Choroid plexus epithelial cell (primary cell): ENCODE results near the gene LGALS7B.

ENCODE experiments used
- DNase-seq: peaks from one replicate; pipeline ENCODE4 v3.0.0-alpha.2; 2010; ENCODE audit warnings: low read depth
- H3K4me3 ChIP-seq: 2 replicates; pipeline ENCODE4 v1.5.1; 2011; ENCODE audit warnings: low read depth, mild to moderate bottlenecking, control low read depth, low read length, moderate library complexity
- TF ChIP-seq, protein P1 (sequence below): conservative IDR thresholded peaks from 2 replicates; pipeline ENCODE4 v1.5.1; 2011; ENCODE audit warnings: low read depth, mild to moderate bottlenecking, control low read depth, inconsistent platforms, low read length, moderate library complexity

The LGALS7B gene

DNA sequence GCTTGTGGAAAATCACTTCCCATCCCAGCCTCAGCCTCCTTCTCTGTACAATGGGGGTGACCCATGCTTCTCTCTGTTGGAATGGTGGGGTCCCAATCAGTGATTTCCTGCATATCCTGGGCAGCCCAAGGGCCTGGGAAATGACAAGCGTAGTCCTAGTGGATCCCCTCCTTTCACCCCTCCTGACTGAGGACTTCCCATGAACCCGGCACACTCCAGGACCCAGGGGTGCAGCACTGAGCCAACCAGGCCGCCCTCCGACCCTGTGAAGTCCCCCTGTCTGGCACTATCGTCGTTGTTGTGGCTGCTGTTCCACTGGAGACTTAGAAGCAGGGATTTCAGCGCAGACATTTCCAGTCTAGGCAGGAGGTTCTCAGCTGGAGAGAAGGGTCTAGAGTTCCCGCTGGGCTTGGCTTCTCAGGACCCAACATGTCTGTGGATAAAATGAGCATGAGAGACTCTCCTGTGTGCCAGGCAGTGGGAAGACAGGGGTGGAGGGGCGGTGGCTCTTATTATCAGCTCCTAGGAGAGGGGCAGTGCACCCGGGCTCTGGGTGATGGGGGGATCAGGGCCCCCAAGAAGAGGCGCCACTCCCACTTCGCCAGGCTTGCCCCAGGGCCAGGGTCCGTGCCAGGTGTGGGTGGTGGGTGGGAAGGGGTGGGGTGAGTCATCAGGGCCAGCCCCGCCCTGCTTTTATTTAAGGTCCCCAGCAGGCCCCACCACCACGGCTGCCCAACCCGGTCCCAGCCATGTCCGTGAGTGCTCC is at the start of gene LGALS7B:
Gene LGALS7B (plus strand): TSS at position 723 of the 766 bp plus-strand sequence. CDS start 27 bp downstream, at position 750.
- TF ChIP-seq, protein P1, sequence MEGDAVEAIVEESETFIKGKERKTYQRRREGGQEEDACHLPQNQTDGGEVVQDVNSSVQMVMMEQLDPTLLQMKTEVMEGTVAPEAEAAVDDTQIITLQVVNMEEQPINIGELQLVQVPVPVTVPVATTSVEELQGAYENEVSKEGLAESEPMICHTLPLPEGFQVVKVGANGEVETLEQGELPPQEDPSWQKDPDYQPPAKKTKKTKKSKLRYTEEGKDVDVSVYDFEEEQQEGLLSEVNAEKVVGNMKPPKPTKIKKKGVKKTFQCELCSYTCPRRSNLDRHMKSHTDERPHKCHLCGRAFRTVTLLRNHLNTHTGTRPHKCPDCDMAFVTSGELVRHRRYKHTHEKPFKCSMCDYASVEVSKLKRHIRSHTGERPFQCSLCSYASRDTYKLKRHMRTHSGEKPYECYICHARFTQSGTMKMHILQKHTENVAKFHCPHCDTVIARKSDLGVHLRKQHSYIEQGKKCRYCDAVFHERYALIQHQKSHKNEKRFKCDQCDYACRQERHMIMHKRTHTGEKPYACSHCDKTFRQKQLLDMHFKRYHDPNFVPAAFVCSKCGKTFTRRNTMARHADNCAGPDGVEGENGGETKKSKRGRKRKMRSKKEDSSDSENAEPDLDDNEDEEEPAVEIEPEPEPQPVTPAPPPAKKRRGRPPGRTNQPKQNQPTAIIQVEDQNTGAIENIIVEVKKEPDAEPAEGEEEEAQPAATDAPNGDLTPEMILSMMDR: no peak
- no peak within 1 kb of the TSS for H3K4me3 ChIP-seq
- DNase-seq: no peak

DNA sequence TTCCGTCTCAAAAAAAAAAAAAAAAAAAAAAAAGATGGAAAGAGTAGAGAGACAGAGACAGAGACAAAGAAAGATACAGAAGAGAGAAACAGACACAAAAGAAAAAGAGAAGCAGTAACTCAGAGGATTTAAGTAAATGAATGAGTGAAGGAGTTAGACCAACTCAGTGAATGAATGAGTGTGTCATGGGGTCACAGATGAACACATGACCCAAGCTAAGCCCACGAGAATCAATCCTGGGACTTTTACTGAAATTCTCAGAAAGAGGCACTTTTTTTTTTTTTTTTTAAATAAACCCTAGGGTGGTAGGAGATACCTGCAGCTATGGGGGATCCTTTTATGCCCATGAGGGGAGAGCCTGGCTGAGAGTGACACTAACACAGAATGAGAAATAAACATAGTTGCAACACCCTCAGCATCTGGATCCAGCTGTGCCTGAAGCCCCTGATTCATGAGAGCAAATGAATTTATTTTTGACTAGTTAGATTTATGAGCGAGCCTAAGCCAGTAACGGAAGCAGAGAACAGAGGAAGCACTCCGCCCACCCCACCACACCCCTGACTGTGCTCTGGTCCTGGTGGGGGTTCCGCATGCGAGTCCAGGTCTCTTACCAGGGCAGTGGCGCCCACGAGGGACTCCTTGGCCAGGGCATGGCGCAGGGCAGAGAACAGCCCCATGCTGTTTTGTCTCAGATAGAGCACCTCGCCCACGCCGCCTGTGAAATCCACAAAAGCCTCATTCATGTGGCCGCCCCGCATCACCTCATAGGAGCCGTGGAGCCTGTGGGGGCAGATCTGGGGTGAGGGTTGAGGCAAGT is 49.4 kb upstream of the LGALS7B start:
- no peak for DNase-seq
- no peak overlapping the region for H3K4me3 ChIP-seq
- TF ChIP-seq, protein P1: no peak

DNA sequence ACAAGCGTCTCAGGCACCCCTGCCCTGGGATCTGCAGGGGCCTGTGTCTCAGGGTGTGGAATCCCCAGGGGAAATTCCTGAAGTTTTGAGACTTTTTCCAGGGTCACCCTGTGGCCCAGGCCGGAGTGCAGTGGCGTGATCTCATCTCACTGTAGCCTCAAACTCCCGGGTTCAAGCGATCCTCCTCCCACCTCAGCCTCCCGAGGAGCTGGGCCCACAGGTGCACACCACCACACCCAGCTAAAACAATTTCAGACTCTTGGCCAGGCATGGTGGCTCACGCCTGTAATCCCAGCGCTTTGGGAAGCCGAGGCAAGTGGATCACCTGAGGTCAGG is 48.8 kb upstream of the LGALS7B start:
- no peak overlapping the region for H3K4me3 ChIP-seq
- no peak for DNase-seq
- TF ChIP-seq, protein P1: no peak

DNA sequence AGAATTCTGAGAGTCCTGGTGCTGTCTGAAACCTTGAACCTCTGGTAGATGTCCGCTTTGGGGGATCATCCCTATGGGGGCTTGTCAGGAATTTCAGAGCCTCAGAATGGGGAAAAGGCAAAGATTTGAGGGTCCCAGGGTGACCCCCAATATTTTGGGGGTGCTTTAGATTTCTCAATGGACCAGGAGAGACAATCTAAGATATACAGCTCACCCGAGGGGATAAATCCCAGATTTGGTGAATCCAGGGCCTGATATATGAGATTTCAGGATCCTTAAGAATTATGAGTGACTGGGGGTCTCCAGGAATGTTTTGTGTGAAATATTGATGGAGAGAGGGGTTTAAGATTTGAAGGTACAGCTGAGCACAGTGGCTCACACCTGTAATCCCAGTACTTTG is 48.1 kb upstream of the LGALS7B start:
- H3K4me3 ChIP-seq: no peak overlapping the region

DNA sequence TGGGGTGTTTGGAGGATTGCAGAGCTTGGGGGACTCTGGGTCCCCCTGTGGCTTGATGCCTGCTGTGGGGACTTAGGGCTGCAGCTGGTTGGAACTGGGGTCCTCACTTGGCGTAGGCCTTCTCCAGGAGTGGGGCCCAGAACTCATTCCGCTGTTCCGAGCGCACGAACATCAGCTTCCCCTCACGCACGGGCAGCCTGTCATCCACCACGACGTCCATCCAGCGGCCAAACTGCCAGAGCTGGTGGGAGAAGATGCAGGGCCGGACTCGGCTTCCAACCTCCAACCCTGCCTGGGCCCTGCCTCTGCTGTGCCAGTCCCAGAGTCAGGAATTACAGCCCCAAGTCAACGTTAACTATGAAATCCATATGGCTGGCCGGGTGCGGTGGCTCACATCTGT is 47.3 kb upstream of the LGALS7B start:
- no peak overlapping the region for H3K4me3 ChIP-seq
- no peak for DNase-seq
- TF ChIP-seq, protein P1: no peak

More for the DNA sequence above, 48.1 kb upstream of the LGALS7B start:
- TF ChIP-seq, protein P1: no peak
- no peak for DNase-seq

DNA sequence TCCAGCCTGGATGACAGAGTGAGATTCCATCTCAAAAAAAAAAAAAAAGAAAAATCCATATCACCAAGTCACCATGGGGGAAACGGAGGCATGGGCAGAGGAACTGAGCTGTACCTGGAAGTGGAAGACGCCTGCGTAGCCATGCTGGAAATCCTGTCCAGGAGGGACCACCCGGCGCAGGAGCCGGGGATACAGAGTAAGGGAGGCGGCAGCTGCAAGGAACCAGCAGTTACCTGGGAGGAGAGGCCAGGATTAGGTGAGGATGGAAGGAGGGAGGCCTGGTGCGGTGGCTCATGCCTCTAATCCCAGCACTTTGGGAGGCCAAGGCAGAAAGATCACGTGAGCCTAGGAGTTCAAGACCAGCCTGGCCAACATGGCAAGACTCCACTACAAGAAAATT is 46.7 kb upstream of the LGALS7B start:
- TF ChIP-seq, protein P1: no peak
- DNase-seq: no peak
- H3K4me3 ChIP-seq: no peak overlapping the region
